Measurements from ENCODE around the gene KMT5B. TPM values are rescaled to one million over a fixed set of nuclear protein-coding genes. Genes with fewer than 3 reads are reported as not detected.

The KMT5B gene
- polyA plus RNA-seq, 2 of the 4 experiments (the other 2 are of a cell fraction): 15.2 to 27.1 TPM

GRCh38 chr11:68256331-68256741 is 43.2 kb upstream of the KMT5B start:
- no peak for DNase-seq (ENCODE audit: low read depth in 1 of 2, low spot score in 1 of 2)
- Histone ChIP-seq H3K4me2 (peak overlapping the region; percentile 26; the same call in 1 of the 3 replicates), H3K27ac (peak overlapping the region; percentile 34 to 51; a peak in 4 of 6 replicates), H3K4me3 (no peak overlapping the region), H3K9me3 (no peaks in the 10 kb centered on the region), H3K4me1 (peaks cover 15% of the 10 kb centered on the region)
- TF ChIP-seq HOXB5 (CRISPR knock-in tag; IDR thresholded peaks at IDR 0.05) (no peak), BCL3 (IDR thresholded peaks at IDR 0.05) (no peak), FOXS1 (CRISPR knock-in tag; IDR thresholded peaks at IDR 0.05) (no peak), TFCP2L1 (CRISPR knock-in tag; IDR thresholded peaks at IDR 0.05) (no peak), JUN (IDR thresholded peaks at IDR 0.05) (no peak), MAZ (IDR thresholded peaks at IDR 0.05; ENCODE audit: borderline replicate concordance, low read depth, low read length) (no peak), SREBF2 (IDR thresholded peaks at IDR 0.05) (no peak), MAX (IDR thresholded peaks at IDR 0.05) (no peak), HOXA7 (CRISPR knock-in tag; IDR thresholded peaks at IDR 0.05) (no peak), RCOR1 (IDR thresholded peaks at IDR 0.05; ENCODE audit: low read depth, low read length) (no peak), NFE2L2 (conservative IDR thresholded peaks at IDR 0.05; ENCODE audit: low read length) (no peak), ZSCAN20 (CRISPR knock-in tag; IDR thresholded peaks at IDR 0.05) (no peak), HEYL (CRISPR knock-in tag; IDR thresholded peaks at IDR 0.05) (no peak), PBX3 (IDR thresholded peaks at IDR 0.05) (no peak)
- TF ChIP-seq, protein P1, sequence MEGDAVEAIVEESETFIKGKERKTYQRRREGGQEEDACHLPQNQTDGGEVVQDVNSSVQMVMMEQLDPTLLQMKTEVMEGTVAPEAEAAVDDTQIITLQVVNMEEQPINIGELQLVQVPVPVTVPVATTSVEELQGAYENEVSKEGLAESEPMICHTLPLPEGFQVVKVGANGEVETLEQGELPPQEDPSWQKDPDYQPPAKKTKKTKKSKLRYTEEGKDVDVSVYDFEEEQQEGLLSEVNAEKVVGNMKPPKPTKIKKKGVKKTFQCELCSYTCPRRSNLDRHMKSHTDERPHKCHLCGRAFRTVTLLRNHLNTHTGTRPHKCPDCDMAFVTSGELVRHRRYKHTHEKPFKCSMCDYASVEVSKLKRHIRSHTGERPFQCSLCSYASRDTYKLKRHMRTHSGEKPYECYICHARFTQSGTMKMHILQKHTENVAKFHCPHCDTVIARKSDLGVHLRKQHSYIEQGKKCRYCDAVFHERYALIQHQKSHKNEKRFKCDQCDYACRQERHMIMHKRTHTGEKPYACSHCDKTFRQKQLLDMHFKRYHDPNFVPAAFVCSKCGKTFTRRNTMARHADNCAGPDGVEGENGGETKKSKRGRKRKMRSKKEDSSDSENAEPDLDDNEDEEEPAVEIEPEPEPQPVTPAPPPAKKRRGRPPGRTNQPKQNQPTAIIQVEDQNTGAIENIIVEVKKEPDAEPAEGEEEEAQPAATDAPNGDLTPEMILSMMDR (IDR thresholded peaks at IDR 0.05): no peak
- WGBS (ENCODE audit: missing lambda C conversion rate): 55% methylated on average over 9 of the region's 9 CpGs
- no peak for ATAC-seq
- CTCF ChIA-PET: interaction anchor here (1.0 to 7.0 kb wide), 16 partner anchors 9 to 344 kb away, joined by 3 to 131 read pairs (median 7); partner anchors contain the start of gene C11orf24
- FAIRE-seq: no peak
- POLR2A ChIA-PET: no interaction called here

GRCh38 chr11:68255526-68255925 is 42.4 kb upstream of the KMT5B start:
- 90% methylated on average over 13 of the region's 13 CpGs for WGBS (ENCODE audit: missing lambda C conversion rate)
- CTCF ChIA-PET: interaction anchor here (4.9 to 7.0 kb wide), 3 partner anchors 42 to 192 kb away, joined by 35 to 131 read pairs (median 81); no protein-coding TSS in a partner anchor

More at GRCh38 chr11:68255526-68255925, 42.4 kb upstream of the KMT5B start:
- ATAC-seq: no peak
- H3K9me3 ChIP-seq: no peaks in the 10 kb centered on the region
- H3K4me3 ChIP-seq: no peak overlapping the region
- no peak overlapping the region for H3K4me2 ChIP-seq
- POLR2A ChIA-PET: no interaction called here
- peaks cover 15% of the 10 kb centered on the region for H3K4me1 ChIP-seq
- peak overlapping the region in 1 of 2 experiments; percentile 51; a peak in 2 of 6 replicates for H3K27ac ChIP-seq
- TF ChIP-seq RAD21 (conservative IDR thresholded peaks at IDR 0.05 in 1 of 2, IDR thresholded peaks at IDR 0.05 in 1 of 2): no peak
- TF ChIP-seq EP300 (IDR thresholded peaks at IDR 0.05): no peak
- TF ChIP-seq MAX (IDR thresholded peaks at IDR 0.05): no peak
- TF ChIP-seq PHF8 (IDR thresholded peaks at IDR 0.05; ENCODE audit: borderline replicate concordance, low read depth): no peak
- TF ChIP-seq KDM5A (IDR thresholded peaks at IDR 0.05): no peak
- TF ChIP-seq JUNB (IDR thresholded peaks at IDR 0.05): no peak
- TF ChIP-seq FOSL2 (IDR thresholded peaks at IDR 0.05): no peak
- TF ChIP-seq FOSL2 (CRISPR knock-in tag; IDR thresholded peaks at IDR 0.05): no peak
- TF ChIP-seq, protein P2, sequence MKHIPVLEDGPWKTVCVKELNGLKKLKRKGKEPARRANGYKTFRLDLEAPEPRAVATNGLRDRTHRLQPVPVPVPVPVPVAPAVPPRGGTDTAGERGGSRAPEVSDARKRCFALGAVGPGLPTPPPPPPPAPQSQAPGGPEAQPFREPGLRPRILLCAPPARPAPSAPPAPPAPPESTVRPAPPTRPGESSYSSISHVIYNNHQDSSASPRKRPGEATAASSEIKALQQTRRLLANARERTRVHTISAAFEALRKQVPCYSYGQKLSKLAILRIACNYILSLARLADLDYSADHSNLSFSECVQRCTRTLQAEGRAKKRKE (CRISPR knock-in tag; IDR thresholded peaks at IDR 0.05; ENCODE audit: low read depth): no peak
- TF ChIP-seq JUN (IDR thresholded peaks at IDR 0.05): no peak
- no peak for TF ChIP-seq BCL3 (IDR thresholded peaks at IDR 0.05)
- no peak for TF ChIP-seq RCOR1 (IDR thresholded peaks at IDR 0.05; ENCODE audit: low read depth, low read length)
- TF ChIP-seq SMC3 (IDR thresholded peaks at IDR 0.05): no peak
- TF ChIP-seq NR3C1 (IDR thresholded peaks at IDR 0.05): no peak
- TF ChIP-seq ZSCAN20 (CRISPR knock-in tag; IDR thresholded peaks at IDR 0.05): no peak
- no peak for DNase-seq (ENCODE audit: low read depth in 1 of 2, low spot score in 1 of 2)
- FAIRE-seq: no peak
